ENCODE results near the gene DLL1. TPM values are rescaled to one million over a fixed set of nuclear protein-coding genes. Genes with fewer than 3 reads are reported as not detected.

Gene DLL1
- total and polyA plus RNA-seq, 9 of the 15 experiments (the other 6 are each of a cell fraction or from before 2014, with no cell fraction given) = not detected

- no peak for TF ChIP-seq GTF2B (IDR thresholded peaks at IDR 0.05; ENCODE audit: extremely low read depth, insufficient read length)
Observed at GRCh38 chr6:170263410-170263809, 27.5 kb downstream of the DLL1 start (continued).

GRCh38 chr6:170262489-170263088 lies 28.3 kb downstream of the DLL1 start:
- TF ChIP-seq ZNF57 (CRISPR knock-in tag; IDR thresholded peaks at IDR 0.05) = no peak
- no peak for TF ChIP-seq NEUROD1 (IDR thresholded peaks at IDR 0.05; ENCODE audit: borderline replicate concordance, low read depth, low read length, partially characterized antibody)
- TF ChIP-seq ZNF589 (CRISPR knock-in tag; IDR thresholded peaks at IDR 0.05; ENCODE audit: low read depth) = no peak
- no peak for TF ChIP-seq ILF3 (IDR thresholded peaks at IDR 0.05; ENCODE audit: borderline replicate concordance)
- TF ChIP-seq BHLHE40 (IDR thresholded peaks at IDR 0.05; ENCODE audit: low read length) = no peak
- TF ChIP-seq RBM25 (IDR thresholded peaks at IDR 0.05; ENCODE audit: low read depth, low read length, severe bottlenecking) = peak; percentile 60
- peak; percentile 51; the same call in 1 of the 2 replicates for TF ChIP-seq BCOR (IDR thresholded peaks at IDR 0.05)
- peak; percentile 44 to 45; a peak in 2 of 4 replicates for TF ChIP-seq KDM1A (IDR thresholded peaks at IDR 0.05)
- no peak for TF ChIP-seq MIER1 (IDR thresholded peaks at IDR 0.05; ENCODE audit: low read depth)
- TF ChIP-seq ZFP36 (IDR thresholded peaks at IDR 0.05; ENCODE audit: low read depth, low read length, partially characterized antibody) = peak; percentile 62
- TF ChIP-seq ZNF609 (CRISPR knock-in tag; IDR thresholded peaks at IDR 0.05; ENCODE audit: borderline replicate concordance) = no peak
- no peak for TF ChIP-seq FUS (optimal IDR thresholded peaks at IDR 0.05; ENCODE audit: low read depth, low read length)
- ChIA-PET POLR2A (no interaction called here), CTCF (ENCODE audit: low intra/inter-chr PET ratio) (no interaction called here)
- peaks cover 50 to 82% of the 10 kb centered on the region in 2 experiments for H3K27me3 ChIP-seq (ENCODE audit: control insufficient read depth in 2 of 2, insufficient read depth in 2 of 2, low read length in 2 of 2)
- H3K4me3 ChIP-seq = no peak overlapping the region
- H3K36me3 ChIP-seq (ENCODE audit: control insufficient read depth, insufficient read depth, low read length) = no peaks in the 10 kb centered on the region
- H3K4me2 ChIP-seq (ENCODE audit: insufficient read depth, low read length) = no peak overlapping the region
- H3K9ac ChIP-seq (ENCODE audit: insufficient read depth in 1 of 2, low read depth in 2 of 2, low read length in 2 of 2) = no peak overlapping the region
- H3K9me3 ChIP-seq (replicated peaks; ENCODE audit: control insufficient read depth, insufficient read depth, low read depth, low read length) = 0 out of 2 replicates have a peak, but pooled peaks cover 2% of the 10 kb centered on the region
- no peak overlapping the region for H2AFZ ChIP-seq (ENCODE audit: low read depth, low read length)
- WGBS (ENCODE audit: insufficient coverage, low coverage, missing lambda C conversion rate) = 15% methylated on average over 22 of the region's 22 CpGs
- intact Hi-C loops (cut with micrococcal nuclease) = no loop called here
- no peaks in the 10 kb centered on the region for H3K9me1 ChIP-seq (ENCODE audit: control insufficient read depth, insufficient read depth, low read length)
- no TSS peak for BruUV-seq (replicated peaks)
- no peaks in the 10 kb centered on the region; the same call in none of the 2 replicates for H4K20me1 ChIP-seq (replicated peaks; ENCODE audit: control insufficient read depth, insufficient read depth, low read length)
- ATAC-seq (no peak), DNase-seq (ENCODE audit: extremely low read depth in 1 of 4, low spot score in 3 of 4) (no peak), FAIRE-seq (no peak)
- no peak overlapping the region for H3K27ac ChIP-seq (ENCODE audit: extremely low read depth, low read depth, low read length)
- in situ Hi-C loops (cut with MboI) = no loop called here
- peaks cover 0 to 7% of the 10 kb centered on the region in 2 experiments; a peak in 2 of 5 replicates for H3K4me1 ChIP-seq (replicated peaks in 1 of 2; ENCODE audit: control insufficient read depth in 2 of 2, insufficient read depth in 2 of 2, low read length in 2 of 2)
- H3K79me2 ChIP-seq (ENCODE audit: control insufficient read depth, insufficient read depth, low read length) = no peaks in the 10 kb centered on the region
